ENCODE measurements around the gene STAP2.
"Not testable (repeated sequence)": the region's sequence is repeated elsewhere in the genome, so short reads cannot be mapped to it uniquely, and the experiment has no call there.

STAP2 gene

GRCh38 chr19:4354282-4354681 is 15.7 kb upstream of the STAP2 start:
- Histone ChIP-seq H3K9me3 (ENCODE audit: control insufficient read depth, insufficient read depth, low read length) (no peaks in the 10 kb centered on the region), H3K4me1 (ENCODE audit: control insufficient read depth, insufficient read depth, low read length) (no peaks in the 10 kb centered on the region), H3K27ac (ENCODE audit: low read length) (no peak overlapping the region), H3K27me3 (ENCODE audit: control insufficient read depth, insufficient read depth, low read length) (no peaks in the 10 kb centered on the region), H3K4me3 (ENCODE audit: low read length) (no peak overlapping the region), H3K36me3 (ENCODE audit: control insufficient read depth, insufficient read depth, low read length) (peaks cover 13% of the 10 kb centered on the region)
- DNase-seq (ENCODE audit: low read depth, low spot score) = no peak
- WGBS (ENCODE audit: insufficient coverage, insufficient read length) = no CpG with 5 or more reads among the region's 12 CpGs

- no peaks in the 10 kb centered on the region for H3K27me3 ChIP-seq (ENCODE audit: control insufficient read depth, insufficient read depth, low read length)
- peaks cover 10% of the 10 kb centered on the region for H3K36me3 ChIP-seq (ENCODE audit: control insufficient read depth, insufficient read depth, low read length)
- no peaks in the 10 kb centered on the region for H3K9me3 ChIP-seq (ENCODE audit: control insufficient read depth, insufficient read depth, low read length)
- H3K27ac ChIP-seq (ENCODE audit: low read length) = no peak overlapping the region
- no CpG with 5 or more reads among the region's 9 CpGs for WGBS (ENCODE audit: insufficient coverage, insufficient read length)
- DNase-seq (ENCODE audit: low read depth, low spot score) = no peak
- H3K4me1 ChIP-seq (ENCODE audit: control insufficient read depth, insufficient read depth, low read length) = no peaks in the 10 kb centered on the region
- no peak overlapping the region for H3K4me3 ChIP-seq (ENCODE audit: low read length)
Observed at GRCh38 chr19:4352701-4353121, 14.1 kb upstream of the STAP2 start.

- no peak overlapping the region for H3K27ac ChIP-seq (ENCODE audit: low read length)
- no peaks in the 10 kb centered on the region for H3K4me1 ChIP-seq (ENCODE audit: control insufficient read depth, insufficient read depth, low read length)
- H3K27me3 ChIP-seq (ENCODE audit: control insufficient read depth, insufficient read depth, low read length) = no peaks in the 10 kb centered on the region
- DNase-seq (ENCODE audit: low read depth, low spot score) = no peak
- H3K4me3 ChIP-seq (ENCODE audit: low read length) = no peak overlapping the region
- H3K9me3 ChIP-seq (ENCODE audit: control insufficient read depth, insufficient read depth, low read length) = no peaks in the 10 kb centered on the region
- no CpG with 5 or more reads among the region's 9 CpGs for WGBS (ENCODE audit: insufficient coverage, insufficient read length)
- H3K36me3 ChIP-seq (ENCODE audit: control insufficient read depth, insufficient read depth, low read length) = peaks cover 12% of the 10 kb centered on the region
Observed at GRCh38 chr19:4350726-4351125, 12.1 kb upstream of the STAP2 start.

- WGBS (ENCODE audit: insufficient coverage, insufficient read length) = no CpG with 5 or more reads among the region's 8 CpGs
- no peaks in the 10 kb centered on the region for H3K9me3 ChIP-seq (ENCODE audit: control insufficient read depth, insufficient read depth, low read length)
Observed at GRCh38 chr19:4350111-4350510, 11.5 kb upstream of the STAP2 start.

GRCh38 chr19:4349225-4349624 is 10.6 kb upstream of the STAP2 start:
- not testable (repeated sequence) for H3K27me3 ChIP-seq (ENCODE audit: control insufficient read depth, insufficient read depth, low read length); DNase-seq (ENCODE audit: low read depth, low spot score)
- H3K36me3 ChIP-seq (ENCODE audit: control insufficient read depth, insufficient read depth, low read length) = peaks cover 13% of the 10 kb centered on the region

More at GRCh38 chr19:4350111-4350510, 11.5 kb upstream of the STAP2 start:
- DNase-seq (ENCODE audit: low read depth, low spot score) = no peak
- no peak overlapping the region for H3K4me3 ChIP-seq (ENCODE audit: low read length)
- no peaks in the 10 kb centered on the region for H3K4me1 ChIP-seq (ENCODE audit: control insufficient read depth, insufficient read depth, low read length)
- peaks cover 15% of the 10 kb centered on the region for H3K36me3 ChIP-seq (ENCODE audit: control insufficient read depth, insufficient read depth, low read length)
- no peaks in the 10 kb centered on the region for H3K27me3 ChIP-seq (ENCODE audit: control insufficient read depth, insufficient read depth, low read length)
- H3K27ac ChIP-seq (ENCODE audit: low read length) = no peak overlapping the region

GRCh38 chr19:4347521-4347920 is 8.9 kb upstream of the STAP2 start:
- H3K36me3 ChIP-seq (ENCODE audit: control insufficient read depth, insufficient read depth, low read length) = peaks cover 7% of the 10 kb centered on the region
- H3K27me3 ChIP-seq (ENCODE audit: control insufficient read depth, insufficient read depth, low read length) = no peaks in the 10 kb centered on the region
- H3K9me3 ChIP-seq (ENCODE audit: control insufficient read depth, insufficient read depth, low read length) = no peaks in the 10 kb centered on the region
- no CpG with 5 or more reads among the region's 6 CpGs for WGBS (ENCODE audit: insufficient coverage, insufficient read length)
- H3K27ac ChIP-seq (ENCODE audit: low read length) = no peak overlapping the region
- DNase-seq (ENCODE audit: low read depth, low spot score) = no peak
- no peaks in the 10 kb centered on the region; the same call in 1 of the 2 replicates for H3K4me1 ChIP-seq (ENCODE audit: control insufficient read depth, insufficient read depth, low read length)
- H3K4me3 ChIP-seq (ENCODE audit: low read length) = no peak overlapping the region

More at GRCh38 chr19:4349225-4349624, 10.6 kb upstream of the STAP2 start:
- not testable (repeated sequence) for H3K9me3 ChIP-seq (ENCODE audit: control insufficient read depth, insufficient read depth, low read length); H3K4me1 ChIP-seq (ENCODE audit: control insufficient read depth, insufficient read depth, low read length); H3K27ac ChIP-seq (ENCODE audit: low read length); H3K4me3 ChIP-seq (ENCODE audit: low read length)
- no CpG with 5 or more reads among the region's 16 CpGs for WGBS (ENCODE audit: insufficient coverage, insufficient read length)

- no peak for DNase-seq (ENCODE audit: low read depth, low spot score)
- Histone ChIP-seq H3K27me3 (ENCODE audit: control insufficient read depth, insufficient read depth, low read length) (no peaks in the 10 kb centered on the region), H3K4me1 (ENCODE audit: control insufficient read depth, insufficient read depth, low read length) (peaks cover 2% of the 10 kb centered on the region), H3K4me3 (ENCODE audit: low read length) (no peak overlapping the region), H3K27ac (ENCODE audit: low read length) (no peak overlapping the region), H3K36me3 (ENCODE audit: control insufficient read depth, insufficient read depth, low read length) (peaks cover 7% of the 10 kb centered on the region), H3K9me3 (ENCODE audit: control insufficient read depth, insufficient read depth, low read length) (no peaks in the 10 kb centered on the region)
- no CpG with 5 or more reads among the region's 6 CpGs for WGBS (ENCODE audit: insufficient coverage, insufficient read length)
Observed at GRCh38 chr19:4346020-4346383, 7.4 kb upstream of the STAP2 start.

GRCh38 chr19:4345342-4346019 is 6.9 kb upstream of the STAP2 start:
- Histone ChIP-seq H3K9me3 (ENCODE audit: control insufficient read depth, insufficient read depth, low read length) (no peaks in the 10 kb centered on the region), H3K4me1 (ENCODE audit: control insufficient read depth, insufficient read depth, low read length) (peaks cover 2% of the 10 kb centered on the region), H3K36me3 (ENCODE audit: control insufficient read depth, insufficient read depth, low read length) (peaks cover 7% of the 10 kb centered on the region), H3K27ac (ENCODE audit: low read length) (no peak overlapping the region), H3K4me3 (ENCODE audit: low read length) (no peak overlapping the region), H3K27me3 (ENCODE audit: control insufficient read depth, insufficient read depth, low read length) (no peaks in the 10 kb centered on the region)
- no CpG with 5 or more reads among the region's 15 CpGs for WGBS (ENCODE audit: insufficient coverage, insufficient read length)
- DNase-seq (ENCODE audit: low read depth, low spot score) = no peak

- Histone ChIP-seq H3K36me3 (ENCODE audit: control insufficient read depth, insufficient read depth, low read length) (peaks cover 7% of the 10 kb centered on the region), H3K27me3 (ENCODE audit: control insufficient read depth, insufficient read depth, low read length) (no peaks in the 10 kb centered on the region), H3K4me3 (ENCODE audit: low read length) (peak within 1 kb of the TSS; percentile 59; the same call in 1 of the 2 replicates), H3K9me3 (ENCODE audit: control insufficient read depth, insufficient read depth, low read length) (no peaks in the 10 kb centered on the region), H3K27ac (ENCODE audit: low read length) (no peak within 1 kb of the TSS), H3K4me1 (ENCODE audit: control insufficient read depth, insufficient read depth, low read length) (peaks cover 2% of the 10 kb centered on the region)
- no CpG with 5 or more reads among the region's 101 CpGs for WGBS (ENCODE audit: insufficient coverage, insufficient read length)
- no peak for DNase-seq (ENCODE audit: low read depth, low spot score)
Observed at GRCh38 chr19:4343370-4344307, 5.0 kb upstream of the STAP2 start, which contains the start of gene MPND. MPND (plus strand) TSS chr19:4343562; CDS start chr19:4343594, 32 bp downstream.

- H3K27ac ChIP-seq (ENCODE audit: low read length) = no peak overlapping the region
- H3K27me3 ChIP-seq (ENCODE audit: control insufficient read depth, insufficient read depth, low read length) = no peaks in the 10 kb centered on the region
- H3K4me1 ChIP-seq (ENCODE audit: control insufficient read depth, insufficient read depth, low read length) = peaks cover 3% of the 10 kb centered on the region
- peaks cover 7% of the 10 kb centered on the region for H3K36me3 ChIP-seq (ENCODE audit: control insufficient read depth, insufficient read depth, low read length)
- peak; percentile 99 for DNase-seq (ENCODE audit: low read depth, low spot score)
- H3K4me3 ChIP-seq (ENCODE audit: low read length) = peak overlapping the region; percentile 59; the same call in 1 of the 2 replicates
- WGBS (ENCODE audit: insufficient coverage, insufficient read length) = no CpG with 5 or more reads among the region's 39 CpGs
- H3K9me3 ChIP-seq (ENCODE audit: control insufficient read depth, insufficient read depth, low read length) = no peaks in the 10 kb centered on the region
Observed at GRCh38 chr19:4342615-4343369, 4.2 kb upstream of the STAP2 start.
